Kidney epithelial cell (primary cell): ENCODE results near the gene SMARCC1. TPM values are rescaled to one million over a fixed set of nuclear protein-coding genes. Genes with fewer than 3 reads are reported as not detected.

Experiments used
- DNase-seq: peaks from one replicate; pipeline ENCODE4 v3.0.0-alpha.2; 2010; ENCODE audit warnings: low read depth
- H3K27me3 ChIP-seq: 2 replicates; pipeline ENCODE4 v1.6.0; 2011; ENCODE audit warnings: low read length; ENCODE audit not compliant: control insufficient read depth, insufficient read depth
- H3K36me3 ChIP-seq: 2 replicates; pipeline ENCODE4 v1.5.1; 2011; ENCODE audit warnings: low read length; ENCODE audit not compliant: control insufficient read depth, insufficient read depth
- H3K4me3 ChIP-seq: 2 replicates; pipeline ENCODE4 v1.5.1; 2011; ENCODE audit warnings: low read depth, mild to moderate bottlenecking, control low read depth, low read length
- CTCF ChIP-seq: IDR thresholded peaks from 2 replicates; pipeline ENCODE4 v1.5.1; 2011; ENCODE audit warnings: mild to moderate bottlenecking, moderate library complexity, low read length, control low read depth, inconsistent platforms; ENCODE audit not compliant: insufficient read depth, poor library complexity, severe bottlenecking
- total RNA-seq: library from RNA; depleted of rRNA; stranded (reverse); fragments of >200 nt; gene quantifications from 2 replicates; pipeline ENCODE4 v1.2.3, GENCODE V29; 2015

Gene SMARCC1
- total RNA-seq, 1 donor from 2014 or later = 94.0 TPM

- TF ChIP-seq CTCF = no peak
- Histone ChIP-seq H3K4me3 (no peak overlapping the region), H3K36me3 (peaks cover 1% of the 10 kb centered on the region), H3K27me3 (no peaks in the 10 kb centered on the region)
- no peak for DNase-seq
Observed at GRCh38 chr3:47714606-47715005, 67.1 kb downstream of the SMARCC1 start.

- Histone ChIP-seq H3K4me3 (no peak overlapping the region), H3K36me3 (peaks cover 1% of the 10 kb centered on the region), H3K27me3 (no peaks in the 10 kb centered on the region)
- no peak for TF ChIP-seq CTCF
- no peak for DNase-seq
Observed at GRCh38 chr3:47713655-47714054, 68.0 kb downstream of the SMARCC1 start.

GRCh38 chr3:47712398-47712797, 69.3 kb downstream of the SMARCC1 start:
- H3K36me3 ChIP-seq = peaks cover 1% of the 10 kb centered on the region
- H3K4me3 ChIP-seq = no peak overlapping the region
- no peak for DNase-seq
- TF ChIP-seq CTCF = no peak
- H3K27me3 ChIP-seq = no peaks in the 10 kb centered on the region

- Histone ChIP-seq H3K4me3 (no peak overlapping the region), H3K36me3 (peaks cover 1% of the 10 kb centered on the region), H3K27me3 (no peaks in the 10 kb centered on the region)
- no peak for DNase-seq
- no peak for TF ChIP-seq CTCF
Observed at GRCh38 chr3:47711596-47711995, 70.1 kb downstream of the SMARCC1 start.

GRCh38 chr3:47705391-47705790, 76.3 kb downstream of the SMARCC1 start:
- H3K36me3 ChIP-seq = no peaks in the 10 kb centered on the region

More at GRCh38 chr3:47705391-47705790, 76.3 kb downstream of the SMARCC1 start:
- no peak for TF ChIP-seq CTCF
- DNase-seq = no peak
- H3K4me3 ChIP-seq = no peak overlapping the region
- no peaks in the 10 kb centered on the region for H3K27me3 ChIP-seq
